BLaER1 (cell line): ENCODE data around the gene ALG1.

Source experiments
- H3K27ac ChIP-seq: shearing (Covaris generic); formaldehyde crosslinking; 2 replicates; pipeline ENCODE4 v1.8.1; 2022
- H3K27me3 ChIP-seq: shearing (Covaris generic); formaldehyde crosslinking; 2 replicates; pipeline ENCODE4 v1.8.1; 2022
- H3K36me3 ChIP-seq: shearing (Covaris generic); formaldehyde crosslinking; 2 replicates; pipeline ENCODE4 v1.8.1; 2022
- H3K4me1 ChIP-seq: shearing (Covaris generic); formaldehyde crosslinking; 2 replicates; pipeline ENCODE4 v1.8.1; 2022
- H3K4me2 ChIP-seq: shearing (Covaris generic); formaldehyde crosslinking; 2 replicates; pipeline ENCODE4 v1.8.1; 2022
- H3K4me3 ChIP-seq: shearing (Covaris generic); formaldehyde crosslinking; 2 replicates; pipeline ENCODE4 v1.8.1; 2022
- H3K9ac ChIP-seq: shearing (Covaris generic); formaldehyde crosslinking; 2 replicates; pipeline ENCODE4 v1.8.1; 2022
- H3K9me3 ChIP-seq: shearing (Covaris generic); formaldehyde crosslinking; 2 replicates; pipeline ENCODE4 v1.8.1; 2022
- H4K20me1 ChIP-seq: shearing (Covaris generic); formaldehyde crosslinking; 2 replicates; pipeline ENCODE4 v1.8.1; 2022
- Cebpa-rat ChIP-seq: shearing (Covaris generic); IDR thresholded peaks from 2 replicates; pipeline ENCODE4 v1.8.1; 2022

Gene ALG1

GRCh38 chr16:5045499-5046115, 26.0 kb upstream of the ALG1 start:
- H3K4me2 ChIP-seq = no peak overlapping the region
- no peaks in the 10 kb centered on the region for H3K36me3 ChIP-seq
- no peaks in the 10 kb centered on the region for H3K9me3 ChIP-seq
- peaks cover 1% of the 10 kb centered on the region; the same call in 1 of the 2 replicates for H3K27me3 ChIP-seq
- no peak overlapping the region for H3K9ac ChIP-seq
- H4K20me1 ChIP-seq = no peaks in the 10 kb centered on the region
- H3K4me3 ChIP-seq = no peak overlapping the region
- TF ChIP-seq Cebpa-rat = no peak
- H3K27ac ChIP-seq = no peak overlapping the region
- H3K4me1 ChIP-seq = no peaks in the 10 kb centered on the region

- Histone ChIP-seq H3K4me2 (no peak overlapping the region), H4K20me1 (no peaks in the 10 kb centered on the region)
- no peak for TF ChIP-seq Cebpa-rat
Observed at GRCh38 chr16:5046914-5047313, 24.7 kb upstream of the ALG1 start.

GRCh38 chr16:5054876-5055865, 16.5 kb upstream of the ALG1 start:
- Histone ChIP-seq H3K27ac (no peak overlapping the region), H3K27me3 (no peaks in the 10 kb centered on the region), H3K4me3 (no peak overlapping the region), H3K9ac (no peak overlapping the region), H3K4me1 (peaks cover 8% of the 10 kb centered on the region), H3K9me3 (no peaks in the 10 kb centered on the region), H3K4me2 (no peak overlapping the region), H4K20me1 (no peaks in the 10 kb centered on the region), H3K36me3 (no peaks in the 10 kb centered on the region)
- no peak for TF ChIP-seq Cebpa-rat

More at GRCh38 chr16:5046914-5047313, 24.7 kb upstream of the ALG1 start:
- no peak overlapping the region for H3K27ac ChIP-seq
- no peaks in the 10 kb centered on the region for H3K36me3 ChIP-seq
- no peaks in the 10 kb centered on the region for H3K9me3 ChIP-seq
- no peak overlapping the region for H3K9ac ChIP-seq
- no peaks in the 10 kb centered on the region for H3K4me1 ChIP-seq
- no peak overlapping the region for H3K4me3 ChIP-seq
- no peaks in the 10 kb centered on the region for H3K27me3 ChIP-seq

- no peak for TF ChIP-seq Cebpa-rat
- Histone ChIP-seq H3K27ac (no peak overlapping the region), H4K20me1 (no peaks in the 10 kb centered on the region), H3K9me3 (no peaks in the 10 kb centered on the region), H3K27me3 (no peaks in the 10 kb centered on the region), H3K9ac (no peak overlapping the region), H3K4me2 (no peak overlapping the region), H3K36me3 (no peaks in the 10 kb centered on the region), H3K4me3 (no peak overlapping the region), H3K4me1 (peaks cover 9% of the 10 kb centered on the region)
Observed at GRCh38 chr16:5056352-5056751, 15.3 kb upstream of the ALG1 start.

- no peak overlapping the region for H3K27ac ChIP-seq
- no peak for TF ChIP-seq Cebpa-rat
- H3K4me3 ChIP-seq = no peak overlapping the region
- no peak overlapping the region for H3K9ac ChIP-seq
- no peaks in the 10 kb centered on the region for H3K36me3 ChIP-seq
- H4K20me1 ChIP-seq = no peaks in the 10 kb centered on the region
- H3K27me3 ChIP-seq = no peaks in the 10 kb centered on the region
- peaks cover 28% of the 10 kb centered on the region for H3K4me1 ChIP-seq
- H3K9me3 ChIP-seq = no peaks in the 10 kb centered on the region
- peak overlapping the region; percentile 57 for H3K4me2 ChIP-seq
Observed at GRCh38 chr16:5058476-5058875, 13.2 kb upstream of the ALG1 start.

- Histone ChIP-seq H3K36me3 (no peaks in the 10 kb centered on the region), H3K4me1 (peaks cover 28% of the 10 kb centered on the region), H3K27me3 (no peaks in the 10 kb centered on the region), H3K4me2 (no peak overlapping the region), H3K27ac (no peak overlapping the region), H3K9me3 (no peaks in the 10 kb centered on the region), H4K20me1 (no peaks in the 10 kb centered on the region), H3K4me3 (no peak overlapping the region), H3K9ac (no peak overlapping the region)
- TF ChIP-seq Cebpa-rat = no peak
Observed at GRCh38 chr16:5059386-5060072, 12.1 kb upstream of the ALG1 start.

- no peaks in the 10 kb centered on the region for H3K9me3 ChIP-seq
- TF ChIP-seq Cebpa-rat = no peak
- no peak overlapping the region for H3K4me3 ChIP-seq
- no peak overlapping the region for H3K9ac ChIP-seq
- no peak overlapping the region for H3K4me2 ChIP-seq
- H3K36me3 ChIP-seq = no peaks in the 10 kb centered on the region
- H3K27ac ChIP-seq = no peak overlapping the region
- no peaks in the 10 kb centered on the region for H3K27me3 ChIP-seq
- H4K20me1 ChIP-seq = no peaks in the 10 kb centered on the region
- H3K4me1 ChIP-seq = peaks cover 28% of the 10 kb centered on the region
Observed at GRCh38 chr16:5060073-5060641, 11.5 kb upstream of the ALG1 start.

- Histone ChIP-seq H3K9me3 (no peaks in the 10 kb centered on the region), H3K27me3 (no peaks in the 10 kb centered on the region), H3K4me2 (peak overlapping the region; percentile 62), H3K4me3 (no peak overlapping the region), H3K36me3 (no peaks in the 10 kb centered on the region), H3K27ac (no peak overlapping the region), H3K9ac (0 out of 2 replicates have a peak overlapping the region, but pooled peaks have one; percentile 20), H3K4me1 (peaks cover 28% of the 10 kb centered on the region), H4K20me1 (no peaks in the 10 kb centered on the region)
- TF ChIP-seq Cebpa-rat = no peak
Observed at GRCh38 chr16:5062051-5062450, 9.6 kb upstream of the ALG1 start.
